A673 (cell line): ENCODE measurements around the gene CNGA3. TPM values are rescaled to one million over a fixed set of nuclear protein-coding genes. Genes with fewer than 3 reads are reported as not detected.

Experiments used
- BruUV-seq: library from RNA; stranded (reverse); fragments of 400-500 nt; replicated peaks from 2 replicates; lab custom pipeline; 2021; lab: Mats Ljungman, UMichigan
- CTCF ChIA-PET: fragments of 300-600 bp; sonication (Branson Sonifier 250); formaldehyde crosslinking; loops from one replicate; lab custom pipeline; 2022; ENCODE audit warnings: antibody characterized with exemption; lab: Charles Lee
- POLR2A ChIA-PET: fragments of 300-600 bp; sonication (Branson Sonifier 250); formaldehyde crosslinking; loops from one replicate; lab custom pipeline; 2022; ENCODE audit warnings: antibody characterized with exemption; ENCODE audit not compliant: low non-redundant PET; lab: Charles Lee
- DNase-seq: peaks from one replicate; pipeline ENCODE4 v3.0.0-alpha.2; 2015; ENCODE audit warnings: low spot score
- H3K27ac ChIP-seq: fragments of 200-600 bp; sonication (generic); 2 replicates; pipeline ENCODE4 v1.5.1; 2016; ENCODE audit warnings: mixed run types, low read depth, mild to moderate bottlenecking, mixed read lengths, antibody characterized with exemption, low read length; ENCODE audit not compliant: poor library complexity, severe bottlenecking
- H3K27me3 ChIP-seq: fragments of 200-600 bp; sonication (generic); replicated peaks from 2 replicates; pipeline ENCODE4 v1.6.1; 2017; ENCODE audit warnings: mixed run types, low read depth, mild to moderate bottlenecking, mixed read lengths, antibody characterized with exemption, low read length; ENCODE audit not compliant: insufficient read depth, poor library complexity
- H3K36me3 ChIP-seq: fragments of 200-600 bp; sonication (generic); 2 replicates; pipeline ENCODE4 v1.6.1; 2016; ENCODE audit warnings: mixed run types, mild to moderate bottlenecking, mixed read lengths, antibody characterized with exemption, low read length; ENCODE audit not compliant: insufficient read depth, poor library complexity, severe bottlenecking
- H3K4me1 ChIP-seq: fragments of 200-600 bp; sonication (generic); 2 replicates; pipeline ENCODE4 v1.6.1; 2017; ENCODE audit warnings: mixed run types, mild to moderate bottlenecking, mixed read lengths, antibody characterized with exemption, low read length; ENCODE audit not compliant: insufficient read depth, poor library complexity, severe bottlenecking
- H3K4me3 ChIP-seq: fragments of 200-600 bp; sonication (generic); 2 replicates; pipeline ENCODE4 v1.5.1; 2016; ENCODE audit warnings: low read depth, mixed run types, mild to moderate bottlenecking, mixed read lengths, low read length; ENCODE audit not compliant: poor library complexity, severe bottlenecking
- H3K9me3 ChIP-seq: fragments of 200-600 bp; sonication (generic); 2 replicates; pipeline ENCODE4 v1.6.1; 2016; ENCODE audit warnings: mixed run types, low read depth, mild to moderate bottlenecking, mixed read lengths, antibody characterized with exemption, low read length; ENCODE audit not compliant: poor library complexity, severe bottlenecking
- EZH2 ChIP-seq: fragments of 200-600 bp; sonication (generic); IDR thresholded peaks from 2 replicates; pipeline ENCODE4 v1.6.1; 2017; ENCODE audit warnings: borderline replicate concordance, low read depth, mild to moderate bottlenecking, mixed read lengths, antibody characterized with exemption, low read length; ENCODE audit not compliant: poor library complexity, severe bottlenecking
- intact Hi-C: fragments of 100-400 bp; cut with micrococcal nuclease; formaldehyde crosslinking; loops from one replicate; pipeline ENCODE4 v1.10.0; 2022; ENCODE audit not compliant: unreplicated experiment
- total RNA-seq: library from RNA; stranded (reverse); gene quantifications from 2 replicates; pipeline ENCODE4 v1.2.3, GENCODE V29; 2021
- TF ChIP-seq, protein P1 (sequence below): fragments of 300-800, 200-600 bp; sonication (generic); conservative IDR thresholded peaks from 2 replicates; pipeline ENCODE4 v1.5.1; 2017; ENCODE audit warnings: low read depth, mild to moderate bottlenecking, antibody characterized with exemption, low read length, moderate library complexity, mixed read lengths

Gene CNGA3
- total RNA-seq, 1 experiment from 2014 or later = not detected

DNA sequence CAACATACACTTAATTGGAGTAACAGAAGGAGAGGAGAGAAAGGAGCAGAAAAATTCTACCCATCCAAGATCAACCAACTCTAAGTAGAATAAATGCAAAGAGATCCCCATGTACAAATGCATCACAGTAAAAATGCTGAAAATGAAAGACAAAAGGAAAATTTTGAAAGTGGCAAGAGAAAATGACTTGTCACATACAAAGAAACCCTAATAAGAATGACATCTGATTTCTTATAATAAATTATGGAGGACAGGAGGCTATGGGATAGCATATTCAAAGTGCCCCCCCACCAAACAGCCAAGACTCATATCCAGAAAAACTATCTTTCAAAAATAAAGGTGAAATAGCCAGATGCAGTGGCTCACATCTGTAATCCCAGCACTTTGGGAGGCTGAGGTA lies 76.2 kb downstream of the CNGA3 start:
- Histone ChIP-seq H3K4me3 (no peak overlapping the region), H3K4me1 (no peaks in the 10 kb centered on the region), H3K27me3 (peaks cover 16% of the 10 kb centered on the region), H3K9me3 (peaks cover 9% of the 10 kb centered on the region), H3K27ac (no peak overlapping the region), H3K36me3 (no peaks in the 10 kb centered on the region)
- no TSS peak for BruUV-seq
- ChIA-PET POLR2A (no interaction called here), CTCF (no interaction called here)
- TF ChIP-seq, protein P1, sequence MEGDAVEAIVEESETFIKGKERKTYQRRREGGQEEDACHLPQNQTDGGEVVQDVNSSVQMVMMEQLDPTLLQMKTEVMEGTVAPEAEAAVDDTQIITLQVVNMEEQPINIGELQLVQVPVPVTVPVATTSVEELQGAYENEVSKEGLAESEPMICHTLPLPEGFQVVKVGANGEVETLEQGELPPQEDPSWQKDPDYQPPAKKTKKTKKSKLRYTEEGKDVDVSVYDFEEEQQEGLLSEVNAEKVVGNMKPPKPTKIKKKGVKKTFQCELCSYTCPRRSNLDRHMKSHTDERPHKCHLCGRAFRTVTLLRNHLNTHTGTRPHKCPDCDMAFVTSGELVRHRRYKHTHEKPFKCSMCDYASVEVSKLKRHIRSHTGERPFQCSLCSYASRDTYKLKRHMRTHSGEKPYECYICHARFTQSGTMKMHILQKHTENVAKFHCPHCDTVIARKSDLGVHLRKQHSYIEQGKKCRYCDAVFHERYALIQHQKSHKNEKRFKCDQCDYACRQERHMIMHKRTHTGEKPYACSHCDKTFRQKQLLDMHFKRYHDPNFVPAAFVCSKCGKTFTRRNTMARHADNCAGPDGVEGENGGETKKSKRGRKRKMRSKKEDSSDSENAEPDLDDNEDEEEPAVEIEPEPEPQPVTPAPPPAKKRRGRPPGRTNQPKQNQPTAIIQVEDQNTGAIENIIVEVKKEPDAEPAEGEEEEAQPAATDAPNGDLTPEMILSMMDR = no peak
- no peak for TF ChIP-seq EZH2
- intact Hi-C loops = no loop called here
- DNase-seq = no peak

DNA sequence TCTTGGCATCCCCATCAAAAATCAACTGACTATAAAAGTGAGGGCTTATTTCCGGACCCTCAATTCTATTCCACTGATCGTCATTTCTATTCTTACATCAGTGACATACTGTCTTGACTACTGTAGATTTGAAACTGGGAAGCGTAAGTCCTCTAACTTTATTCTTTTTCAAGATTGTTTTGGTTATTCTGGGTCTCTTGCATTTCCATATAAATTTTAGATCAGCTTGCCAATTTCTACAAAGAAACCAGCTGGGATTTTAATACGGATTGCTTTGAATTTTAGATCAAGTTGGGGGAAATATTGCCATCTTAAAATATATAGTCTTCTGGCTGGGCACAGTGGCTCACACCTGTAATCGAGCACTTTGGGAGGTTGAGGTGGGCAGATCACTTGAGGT lies 80.5 kb downstream of the CNGA3 start:
- H3K9me3 ChIP-seq = peaks cover 8% of the 10 kb centered on the region
- ChIA-PET CTCF (no interaction called here), POLR2A (no interaction called here)
- no peak overlapping the region for H3K4me3 ChIP-seq
- H3K27me3 ChIP-seq = peaks cover 27% of the 10 kb centered on the region
- DNase-seq = no peak
- intact Hi-C loops = no loop called here
- H3K36me3 ChIP-seq = no peaks in the 10 kb centered on the region
- H3K27ac ChIP-seq = no peak overlapping the region
- H3K4me1 ChIP-seq = no peaks in the 10 kb centered on the region
- TF ChIP-seq, protein P1 = no peak
- TF ChIP-seq EZH2 = no peak
- BruUV-seq = no TSS peak

DNA sequence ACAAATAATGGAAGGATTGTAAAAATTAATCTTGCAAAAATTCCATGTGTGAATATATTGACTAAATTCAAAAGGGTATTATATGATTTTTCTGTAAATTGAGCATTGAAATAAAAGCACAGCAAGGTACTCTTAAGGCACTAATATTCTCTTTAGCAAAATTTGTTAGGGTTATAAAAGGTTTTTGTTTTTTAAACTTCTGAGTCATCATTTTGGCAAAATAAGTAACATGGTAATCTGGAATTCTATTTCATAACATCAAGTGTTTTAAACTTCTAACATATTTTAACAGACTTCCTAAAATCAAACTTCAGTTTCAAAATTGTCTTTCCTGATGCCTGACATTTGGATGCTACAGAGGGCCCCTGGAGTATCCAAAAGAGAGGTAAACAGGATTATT lies 85.9 kb downstream of the CNGA3 start:
- no TSS peak for BruUV-seq
- no peak for TF ChIP-seq EZH2
- TF ChIP-seq, protein P1 = no peak
- intact Hi-C loops = no loop called here
- ChIA-PET POLR2A (no interaction called here), CTCF (no interaction called here)
- no peak for DNase-seq
- H3K36me3 ChIP-seq = no peaks in the 10 kb centered on the region
- H3K4me1 ChIP-seq = no peaks in the 10 kb centered on the region
- H3K9me3 ChIP-seq = no peaks in the 10 kb centered on the region
- H3K4me3 ChIP-seq = no peak overlapping the region
- no peak overlapping the region for H3K27ac ChIP-seq
- H3K27me3 ChIP-seq = peaks cover 11% of the 10 kb centered on the region
